EL (cell line): ENCODE data around the gene ODR4.
"Not testable (repeated sequence)": the region's sequence is repeated elsewhere in the genome, so short reads cannot be mapped to it uniquely, and the experiment has no call there.

Experiments
- DNase-seq: peaks from one replicate; pipeline ENCODE4 v3.0.0-alpha.2; 2016

Gene ODR4

DNA sequence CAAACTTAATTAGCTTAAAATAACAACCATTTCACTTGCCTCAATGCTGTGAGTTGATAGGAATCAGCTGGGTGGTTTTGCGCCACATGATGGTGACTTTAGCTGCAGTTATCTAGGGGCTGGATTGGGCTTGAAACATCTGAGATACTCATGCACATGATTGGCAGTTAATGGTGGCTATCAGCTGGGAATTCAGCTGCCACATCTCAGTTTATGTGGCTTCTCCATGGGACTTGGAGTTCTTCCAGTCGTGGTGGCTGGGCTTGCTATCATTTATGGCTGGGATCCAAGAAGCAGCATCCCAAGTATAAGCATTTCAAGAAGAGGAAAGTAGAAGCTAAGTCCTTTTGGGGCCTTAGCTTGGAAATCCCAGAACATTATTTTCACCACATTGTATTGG lies 48.9 kb downstream of the ODR4 start:
- DNase-seq, result no peak

DNA sequence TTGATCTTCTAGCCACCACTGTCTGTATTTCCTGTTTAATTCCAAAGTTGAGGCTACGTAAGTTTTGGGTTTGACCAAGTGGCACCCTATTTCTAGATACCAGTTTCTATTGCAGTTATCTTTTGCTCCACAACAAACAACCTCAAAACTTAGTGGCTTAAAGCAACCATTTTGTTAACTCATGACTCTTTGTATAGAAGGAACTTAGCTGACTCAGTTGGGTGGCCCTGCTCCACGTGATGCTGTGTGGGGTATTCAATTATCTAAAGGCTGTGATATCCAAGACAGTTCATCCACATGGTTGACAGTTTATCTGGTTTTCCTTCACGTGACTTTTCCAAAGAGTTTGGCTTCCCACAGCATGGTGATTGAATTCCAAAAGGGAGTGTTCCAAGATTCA lies 50.5 kb downstream of the ODR4 start:
- no peak for DNase-seq

DNA sequence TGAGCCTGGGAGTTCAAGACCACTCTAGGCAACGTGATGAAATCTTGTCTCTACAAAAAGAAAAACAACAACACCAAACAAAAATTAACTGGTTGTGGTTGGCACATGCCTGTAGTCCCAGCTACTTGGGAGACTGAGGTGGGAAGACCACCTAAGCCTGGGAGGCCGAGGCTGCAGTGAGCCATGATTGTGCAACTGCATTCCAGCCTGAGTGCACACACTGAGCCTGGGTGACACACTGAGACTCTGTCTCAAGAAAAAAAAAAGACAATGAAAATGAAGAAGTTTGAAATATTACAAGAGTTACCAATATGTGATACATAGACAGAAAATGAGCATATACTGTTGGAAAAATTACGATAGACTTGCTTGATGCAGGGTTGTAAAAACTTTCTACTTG lies 53.4 kb downstream of the ODR4 start:
- no peak for DNase-seq

DNA sequence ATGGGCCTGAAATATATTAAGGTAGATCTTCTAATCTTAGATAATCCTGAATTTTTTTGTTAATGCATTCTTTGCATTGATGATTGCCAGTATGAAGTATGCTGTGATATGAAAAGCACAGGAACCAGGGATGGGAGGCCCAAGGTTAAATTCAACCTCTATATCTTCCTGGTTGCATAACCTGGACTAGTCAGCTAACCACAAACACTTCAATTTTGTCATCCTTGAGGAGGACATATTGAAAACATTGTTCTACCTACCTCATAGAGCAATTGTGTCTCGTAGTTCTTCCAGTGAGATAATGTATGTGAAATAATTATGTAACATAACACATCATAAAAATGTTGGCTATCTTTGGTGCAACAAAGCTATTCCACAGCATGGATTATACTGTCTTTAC lies 59.7 kb downstream of the ODR4 start:
- no peak for DNase-seq

DNA sequence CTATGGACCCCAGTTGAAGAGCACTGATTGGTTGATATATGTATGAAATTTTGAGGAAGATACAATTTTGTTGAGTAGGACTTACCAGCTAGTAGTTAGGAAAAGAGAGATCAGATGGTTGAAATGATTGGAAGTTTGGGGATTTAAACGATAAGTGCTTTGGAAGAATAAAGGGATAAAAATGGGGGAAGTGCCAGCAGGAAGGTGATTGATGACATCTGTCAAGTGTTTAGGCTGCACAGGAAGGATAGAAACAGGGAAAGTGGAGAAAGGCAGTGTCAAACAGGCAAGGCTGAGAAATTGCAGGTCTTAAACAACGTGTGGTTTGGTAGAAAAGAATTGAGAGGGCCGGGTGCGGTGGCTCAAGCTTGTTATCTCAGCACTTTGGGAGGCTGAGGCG lies 62.9 kb downstream of the ODR4 start:
- DNase-seq, result no peak

DNA sequence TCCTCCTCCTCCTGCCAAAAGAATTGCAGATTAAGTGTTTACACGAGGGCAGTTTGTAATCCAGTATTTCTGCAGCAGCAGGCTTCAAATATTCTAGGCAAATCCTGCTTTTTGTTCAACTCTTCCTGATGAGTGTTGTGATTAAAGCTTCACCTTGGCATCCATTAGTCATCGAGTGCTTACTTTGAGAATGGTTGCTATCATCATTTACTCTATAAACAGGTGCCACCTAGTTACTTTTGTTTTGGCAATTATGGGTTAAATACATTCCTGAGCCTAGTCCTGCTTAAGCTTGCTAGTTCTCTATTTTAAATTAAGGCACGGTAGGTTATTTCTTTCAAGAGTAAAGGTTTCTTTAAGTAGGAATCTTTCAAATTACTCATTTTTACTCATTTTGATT lies 64.9 kb downstream of the ODR4 start:
- no peak for DNase-seq

DNA sequence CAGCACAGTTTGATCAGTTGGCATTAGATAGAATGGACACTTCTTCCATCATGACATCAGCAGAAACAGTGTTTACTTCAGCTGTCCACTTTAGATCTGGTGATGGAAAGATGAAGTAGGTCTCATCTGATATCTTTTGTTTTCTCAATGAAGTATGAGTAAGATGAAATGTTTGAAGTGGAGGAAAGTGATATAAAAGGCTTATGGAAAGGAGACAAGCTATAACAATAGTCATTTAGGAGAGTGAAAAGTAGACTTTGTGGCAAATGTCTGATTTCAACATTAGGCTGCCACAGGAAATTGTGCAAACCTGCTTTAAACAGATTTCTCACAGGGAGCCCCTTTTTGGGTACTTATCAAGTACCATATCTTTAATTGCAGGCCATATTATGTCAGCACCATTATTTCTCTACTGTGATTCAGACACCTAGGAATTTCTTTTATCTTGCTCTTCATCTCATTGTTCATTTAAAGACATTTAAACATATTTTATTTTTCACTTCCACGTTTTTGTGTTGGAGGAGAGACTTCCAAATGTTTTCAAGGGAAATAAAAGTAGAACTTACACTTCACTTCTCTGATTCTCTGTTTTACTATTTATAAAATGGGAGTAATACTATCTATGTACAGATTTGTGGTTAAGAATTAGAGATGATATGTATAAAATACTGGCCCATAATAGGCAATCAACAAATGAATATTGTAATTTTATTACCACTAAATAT lies 67.2 kb downstream of the ODR4 start:
- DNase-seq, result peak; percentile 57

DNA sequence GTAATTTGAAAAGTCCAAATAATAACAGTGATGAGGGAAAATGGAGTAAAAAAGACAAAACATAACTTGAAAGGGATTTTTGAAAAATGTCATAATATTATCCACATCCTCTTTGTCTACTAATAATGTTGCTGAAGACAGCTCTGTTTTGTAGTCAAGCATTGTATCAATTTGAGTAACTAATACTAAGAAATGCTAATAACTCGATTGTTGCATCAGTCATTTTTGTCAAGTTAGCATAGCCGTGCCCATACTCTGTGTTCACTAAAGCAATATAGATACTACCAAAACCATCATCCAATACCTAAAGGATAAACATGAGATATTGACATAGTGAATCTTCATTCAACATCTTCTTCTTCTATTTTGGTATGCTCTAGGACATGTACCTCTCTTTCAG lies 68.0 kb downstream of the ODR4 start:
- DNase-seq, result no peak

DNA sequence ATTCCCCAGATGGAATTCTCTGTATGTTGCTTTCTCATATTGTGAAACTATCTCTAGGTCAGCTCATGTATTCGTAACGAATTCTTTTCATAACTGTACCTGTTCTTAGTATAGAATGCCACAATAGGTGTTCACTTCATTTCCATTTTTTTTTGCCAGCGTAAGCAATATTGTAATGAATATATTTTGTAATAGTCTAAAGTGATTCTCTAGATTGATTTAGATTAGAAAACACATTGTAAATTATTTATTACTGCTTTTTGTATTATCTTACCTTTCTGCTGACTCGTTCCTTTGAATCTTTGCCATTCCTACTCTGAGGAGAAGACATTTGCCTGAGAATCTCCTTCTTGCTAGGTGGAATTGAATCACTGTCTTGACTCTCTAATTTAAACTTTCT lies 70.5 kb downstream of the ODR4 start:
- DNase-seq, result no peak

DNA sequence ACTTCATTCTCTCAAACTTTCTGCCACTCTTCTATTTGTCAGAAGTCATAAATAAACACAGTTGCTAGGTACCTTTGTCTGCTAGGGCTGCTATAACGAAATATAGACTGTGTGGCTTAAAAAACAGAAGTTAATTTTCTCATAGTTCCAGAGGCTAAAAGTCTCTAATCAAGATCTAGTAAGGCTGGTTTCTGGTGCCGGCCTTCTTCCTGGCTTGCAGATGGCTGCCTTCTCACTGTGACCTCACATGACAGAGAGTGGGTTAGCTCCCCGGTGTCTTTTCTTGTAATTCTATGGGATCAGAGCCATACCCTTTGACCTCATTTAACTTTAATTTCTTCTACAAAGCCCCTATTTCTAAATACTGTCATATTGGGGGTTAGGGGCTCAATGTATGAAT lies 79.3 kb downstream of the ODR4 start:
- no peak for DNase-seq

DNA sequence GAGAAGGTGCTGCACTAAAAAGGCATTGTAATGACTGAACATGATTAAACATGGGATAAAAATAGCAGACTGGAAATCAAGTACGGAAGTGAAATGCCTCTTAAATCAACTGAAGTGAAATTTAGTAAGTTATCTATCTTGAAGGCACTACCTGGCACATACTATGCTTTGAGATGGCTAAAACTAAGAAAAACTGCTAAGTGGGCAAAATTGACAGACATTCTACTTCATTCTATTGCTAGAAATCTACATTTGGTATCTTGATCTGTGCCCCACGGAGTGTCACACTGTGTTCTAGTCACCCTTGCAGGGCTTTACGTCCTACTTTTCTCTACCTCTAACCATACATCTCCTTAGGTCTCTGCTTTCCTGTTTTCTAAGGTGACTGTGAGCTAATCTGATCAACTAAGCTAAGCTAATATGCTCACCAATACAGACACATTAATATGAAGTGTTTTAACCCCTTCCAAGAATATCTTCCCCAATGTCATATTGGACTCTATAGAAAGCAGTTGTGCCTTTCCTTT lies 81.2 kb downstream of the ODR4 start:
- DNase-seq, result no peak

DNA sequence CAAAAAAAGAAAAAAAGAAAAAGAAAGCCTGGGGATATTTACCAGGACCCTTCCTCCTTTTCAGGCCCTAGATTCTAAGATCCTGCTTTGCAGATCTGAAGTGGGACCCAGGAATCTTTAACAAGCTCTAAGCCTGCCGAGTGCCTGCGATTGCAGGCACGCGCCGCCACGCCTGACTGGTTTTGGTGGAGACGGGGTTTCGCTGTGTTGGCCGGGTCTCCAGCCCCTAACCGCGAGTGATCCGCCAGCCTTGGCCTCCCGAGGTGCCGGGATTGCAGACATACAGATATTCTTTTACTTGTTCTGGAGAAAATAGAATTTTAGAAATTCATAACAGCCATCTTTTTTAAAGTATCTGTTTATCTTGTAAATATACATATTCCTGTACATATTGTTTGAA lies 83.5 kb downstream of the ODR4 start:
- not testable (repeated sequence) for DNase-seq

DNA sequence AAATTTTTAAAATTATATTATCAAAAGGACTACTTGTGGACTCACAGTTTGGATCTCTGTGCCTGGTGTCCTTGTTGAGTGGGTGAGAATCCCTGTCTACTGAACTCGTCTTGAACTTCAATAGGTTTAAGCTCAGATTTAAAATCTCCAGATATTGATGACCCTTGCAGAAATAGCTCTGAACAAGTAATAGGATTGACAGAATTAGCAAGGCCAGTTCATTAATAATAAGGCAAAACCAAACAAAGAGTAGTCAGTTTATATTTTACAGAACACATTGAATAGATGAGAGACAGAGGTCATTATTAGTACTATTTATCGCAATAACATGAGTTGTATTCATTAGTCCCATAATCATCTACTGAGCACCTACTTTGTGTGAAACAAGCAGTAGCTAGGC lies 85.4 kb downstream of the ODR4 start, which contains the start of gene PDC:
Gene PDC, minus strand, starts transcription at position 101 of the 400 bp plus-strand sequence. CDS start 11,655 bp downstream, outside the sequence.
- no peak for DNase-seq

DNA sequence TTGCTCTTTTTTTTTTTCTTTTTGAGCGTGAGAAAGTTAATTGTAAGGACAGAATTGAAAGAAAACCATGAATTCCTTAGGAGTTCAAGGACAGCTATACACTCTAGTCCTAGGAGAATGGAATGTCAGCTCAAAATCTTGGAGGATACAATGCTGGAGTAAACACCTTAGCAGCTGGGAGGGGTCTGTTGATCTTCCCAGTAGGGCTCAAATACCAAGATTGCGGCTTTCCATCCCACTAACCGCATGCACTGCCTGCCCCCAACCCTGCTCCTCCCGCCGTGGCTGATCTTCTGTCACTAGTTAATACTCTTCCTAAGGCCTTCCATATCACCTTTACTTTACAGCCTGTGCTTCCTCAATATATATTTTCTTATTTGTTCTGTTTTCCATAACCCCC lies 87.9 kb downstream of the ODR4 start:
- DNase-seq, result no peak

DNA sequence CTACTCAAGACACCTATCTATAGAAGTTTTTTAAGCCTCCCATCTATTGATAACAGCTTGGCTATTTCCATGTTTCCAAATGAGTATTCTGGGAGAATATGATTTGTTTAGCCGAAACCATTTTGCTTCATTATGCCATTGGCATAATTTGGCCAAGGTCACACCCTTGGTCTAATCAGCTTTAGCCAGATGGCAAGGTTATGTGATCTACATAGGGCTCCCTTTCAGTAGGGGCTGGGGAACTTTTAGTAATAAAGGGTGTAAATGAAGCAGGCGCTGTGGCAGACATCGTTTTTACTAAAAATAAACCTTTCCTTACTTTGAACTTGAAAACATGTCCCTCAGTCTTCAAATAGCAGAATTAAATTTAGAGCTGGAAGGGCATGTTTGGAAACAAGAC lies 88.3 kb downstream of the ODR4 start:
- no peak for DNase-seq

DNA sequence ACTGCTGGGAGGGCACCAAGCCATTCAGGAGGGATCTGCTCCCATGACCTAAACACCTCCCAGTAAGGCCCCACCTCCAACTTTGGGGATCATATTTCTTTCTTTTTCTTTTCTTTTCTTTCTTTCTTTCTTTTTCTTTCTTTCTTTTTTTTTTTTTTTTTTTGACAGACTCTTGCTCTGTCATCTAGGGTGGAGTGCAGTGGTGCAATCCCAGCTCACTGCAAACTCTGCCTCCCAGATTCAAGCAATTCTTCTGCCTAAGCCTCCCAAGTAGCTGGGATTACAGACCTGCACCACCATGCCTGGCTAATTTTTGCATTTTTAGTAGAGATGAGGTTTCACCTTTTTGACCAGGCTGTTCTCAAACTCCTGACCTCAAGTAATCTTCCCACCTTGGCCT lies 89.9 kb downstream of the ODR4 start:
- not testable (repeated sequence) for DNase-seq

DNA sequence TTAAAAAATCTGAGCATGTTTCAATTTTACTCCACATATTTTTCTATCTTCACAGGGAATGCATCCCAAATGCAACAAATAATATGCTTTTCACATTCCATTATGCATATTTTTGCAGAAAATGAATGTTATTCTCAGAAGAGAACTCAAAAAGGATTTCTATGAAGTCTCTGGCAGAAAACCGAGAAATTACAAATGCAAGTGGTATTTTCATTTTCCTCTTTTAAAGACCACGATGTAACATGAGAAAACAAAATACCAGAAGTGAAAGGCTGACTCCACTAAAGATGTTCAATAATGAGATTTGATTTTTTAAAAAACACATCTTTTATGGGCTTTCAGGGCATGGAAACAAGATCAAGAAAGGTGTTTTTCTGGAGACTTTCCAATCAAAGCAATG lies 90.3 kb downstream of the ODR4 start:
- DNase-seq, result no peak
